ENCODE results near the gene NCOR1. TPM values are rescaled to one million over a fixed set of nuclear protein-coding genes. Genes with fewer than 3 reads are reported as not detected.
A peak's percentile ranks its signal among the peaks of the same experiment; 100 is the strongest.

NCOR1 gene
- total and polyA plus RNA-seq, 2 of the 13 experiments (the other 11 are each of a cell fraction or from before 2014, with no cell fraction given), result 57.0 to 71.7 TPM

- TF ChIP-seq NAIF1 (CRISPR knock-in tag; IDR thresholded peaks at IDR 0.05; ENCODE audit: borderline replicate concordance), result peak; percentile 92; the same call in 1 of the 2 replicates
- TF ChIP-seq SMAD3 (CRISPR knock-in tag; IDR thresholded peaks at IDR 0.05), result peak; percentile 68; the same call in 1 of the 2 replicates
- peak; percentile 98; the same call in 1 of the 2 replicates for TF ChIP-seq MIER3 (CRISPR knock-in tag; IDR thresholded peaks at IDR 0.05; ENCODE audit: borderline replicate concordance)
- TF ChIP-seq ZBED4 (CRISPR knock-in tag; IDR thresholded peaks at IDR 0.05; ENCODE audit: borderline replicate concordance), result peak; percentile 88
- 0 out of 2 replicates have a peak, but pooled peaks have one; percentile 40 for TF ChIP-seq ZNF317 (CRISPR knock-in tag; IDR thresholded peaks at IDR 0.05)
- 0 out of 2 replicates have a peak, but pooled peaks have one; percentile 62 for TF ChIP-seq ZNF720 (CRISPR knock-in tag; IDR thresholded peaks at IDR 0.05)
- peak; percentile 91 for TF ChIP-seq ZNF451 (CRISPR knock-in tag; IDR thresholded peaks at IDR 0.05)
- TF ChIP-seq SMYD3 (CRISPR knock-in tag; IDR thresholded peaks at IDR 0.05), result peak; percentile 81
- peak; percentile 93 for TF ChIP-seq SKIL (CRISPR knock-in tag; IDR thresholded peaks at IDR 0.05; ENCODE audit: borderline replicate concordance)
- peak; percentile 99 for TF ChIP-seq SALL2 (CRISPR knock-in tag; IDR thresholded peaks at IDR 0.05)
- TF ChIP-seq GLMP (CRISPR knock-in tag; IDR thresholded peaks at IDR 0.05; ENCODE audit: borderline replicate concordance), result no peak
- peak; percentile 87 for TF ChIP-seq ZNF124 (CRISPR knock-in tag; IDR thresholded peaks at IDR 0.05)
- peak; percentile 90 for TF ChIP-seq ZSCAN31 (CRISPR knock-in tag; IDR thresholded peaks at IDR 0.05; ENCODE audit: low read depth)
- TF ChIP-seq RNF2 (conservative IDR thresholded peaks at IDR 0.05; ENCODE audit: low read depth), result peak; percentile 95
- no peak for TF ChIP-seq PRDM4 (CRISPR knock-in tag; IDR thresholded peaks at IDR 0.05; ENCODE audit: borderline replicate concordance)
- no peak for TF ChIP-seq HMGA1 (CRISPR knock-in tag; conservative IDR thresholded peaks at IDR 0.05)
- no peak for TF ChIP-seq FOXJ3 (CRISPR knock-in tag; IDR thresholded peaks at IDR 0.05; ENCODE audit: borderline replicate concordance)
- TF ChIP-seq SNAPC2 (CRISPR knock-in tag; IDR thresholded peaks at IDR 0.05), result peak; percentile 87; the same call in 1 of the 2 replicates
- TF ChIP-seq ZMYM2 (CRISPR knock-in tag; IDR thresholded peaks at IDR 0.05), result 0 out of 2 replicates have a peak, but pooled peaks have one; percentile 12
- TF ChIP-seq STAT5B (CRISPR knock-in tag; IDR thresholded peaks at IDR 0.05), result no peak; the same call in 1 of the 2 replicates
These were observed 216.0 kb downstream of the NCOR1 start, which contains the start of the genes TTC19 and ZSWIM7 (continued) for GRCh38 chr17:15999141-15999973.
